ENCODE results near the gene THAP12. TPM values are rescaled to one million over a fixed set of nuclear protein-coding genes. Genes with fewer than 3 reads are reported as not detected.
"Not testable (repeated sequence)": the region's sequence is repeated elsewhere in the genome, so short reads cannot be mapped to it uniquely, and the experiment has no call there.

Gene THAP12
- polyA plus RNA-seq, 2 of the 4 experiments (the other 2 are of a cell fraction), result 34.6 to 82.4 TPM

DNA sequence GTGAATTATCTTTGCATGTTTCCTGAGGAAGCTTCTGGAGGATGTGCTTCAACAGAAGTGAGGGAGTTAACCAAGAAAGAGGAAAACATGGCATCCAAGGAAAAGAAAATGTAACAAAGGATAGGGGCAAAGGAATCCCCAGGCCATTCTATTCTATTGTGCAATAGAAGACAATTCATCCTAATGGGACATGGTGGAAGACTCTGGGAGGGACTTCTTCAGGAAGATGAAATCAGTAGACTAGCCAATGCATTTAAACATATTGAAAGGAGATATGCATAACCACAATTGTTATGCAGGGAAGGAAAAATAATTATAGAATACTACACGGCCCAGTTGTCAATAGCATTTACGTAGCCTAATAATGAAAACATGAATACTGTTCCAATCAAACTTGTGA lies 55.7 kb downstream of the THAP12 start:
- no peaks in the 10 kb centered on the region for H3K4me1 ChIP-seq
- FAIRE-seq (no peak), DNase-seq (ENCODE audit: low read depth in 1 of 2, low spot score in 1 of 2) (no peak), ATAC-seq (no peak)
- H3K4me3 ChIP-seq, result no peak overlapping the region
- ChIA-PET POLR2A (no interaction called here), CTCF (interaction anchor here (9.1 kb wide), 1 partner anchor 117 kb away, joined by 222 read pairs; the partner anchor contains the start of gene WNT11)
- 82% methylated on average over 2 of the region's 2 CpGs for WGBS (ENCODE audit: missing lambda C conversion rate)
- H3K4me2 ChIP-seq, result no peak overlapping the region
- H3K27ac ChIP-seq, result no peak overlapping the region
- TF ChIP-seq CEBPB (IDR thresholded peaks at IDR 0.05) (0 out of 4 replicates have a peak, but pooled peaks of 1 of the 2 experiments have one; percentile 8), ELK1 (IDR thresholded peaks at IDR 0.05; ENCODE audit: low read depth, low read length) (no peak), USF2 (IDR thresholded peaks at IDR 0.05) (no peak)
- no peaks in the 10 kb centered on the region for H3K9me3 ChIP-seq

- H3K9me3 ChIP-seq, result no peaks in the 10 kb centered on the region
- FAIRE-seq, result no peak
- ChIA-PET POLR2A (no interaction called here), CTCF (interaction anchor here (3.4 to 9.1 kb wide), 2 partner anchors 115 to 171 kb away, joined by 14 to 222 read pairs; partner anchors contain the start of gene WNT11)
- no peaks in the 10 kb centered on the region for H3K4me1 ChIP-seq
- 81% methylated on average over 6 of the region's 6 CpGs for WGBS (ENCODE audit: missing lambda C conversion rate)
- no peak for DNase-seq (ENCODE audit: low read depth in 1 of 2, low spot score in 1 of 2)
- no peak for TF ChIP-seq HOXB5 (CRISPR knock-in tag; IDR thresholded peaks at IDR 0.05)
- TF ChIP-seq KDM5A (IDR thresholded peaks at IDR 0.05), result no peak
- no peak for TF ChIP-seq FOSL2 (IDR thresholded peaks at IDR 0.05)
- no peak for TF ChIP-seq FOSL2 (CRISPR knock-in tag; IDR thresholded peaks at IDR 0.05)
- no peak for TF ChIP-seq EHF (CRISPR knock-in tag; IDR thresholded peaks at IDR 0.05)
- no peak for TF ChIP-seq PHF8 (IDR thresholded peaks at IDR 0.05; ENCODE audit: borderline replicate concordance, low read depth)
- no peak for TF ChIP-seq GATA3 (IDR thresholded peaks at IDR 0.05; ENCODE audit: borderline replicate concordance)
- no peak for TF ChIP-seq MAZ (IDR thresholded peaks at IDR 0.05; ENCODE audit: borderline replicate concordance, low read depth, low read length)
- no peak overlapping the region for H3K4me2 ChIP-seq
- H3K4me3 ChIP-seq, result no peak overlapping the region
- no peak for ATAC-seq
- no peak overlapping the region for H3K27ac ChIP-seq
These were observed 57.1 kb downstream of the THAP12 start for GRCh38 chr11:76323804-76324203.

- H3K4me1 ChIP-seq; H3K4me2 ChIP-seq; H3K27ac ChIP-seq; FAIRE-seq; H3K9me3 ChIP-seq; POLR2A ChIA-PET; ATAC-seq; H3K4me3 ChIP-seq; DNase-seq (ENCODE audit: low read depth in 1 of 2, low spot score in 1 of 2): not testable (repeated sequence)
- 84% methylated on average over 2 of the region's 2 CpGs for WGBS (ENCODE audit: missing lambda C conversion rate)
- CTCF ChIA-PET, result interaction anchor here (3.4 to 9.1 kb wide), 2 partner anchors 115 to 171 kb away, joined by 14 to 222 read pairs; partner anchors contain the start of gene WNT11
These were observed 57.6 kb downstream of the THAP12 start for GRCh38 chr11:76323375-76323774.

GRCh38 chr11:76322942-76323341 lies 58.0 kb downstream of the THAP12 start:
- WGBS (ENCODE audit: missing lambda C conversion rate), result 76% methylated on average over 2 of the region's 2 CpGs
- TF ChIP-seq, protein P1, sequence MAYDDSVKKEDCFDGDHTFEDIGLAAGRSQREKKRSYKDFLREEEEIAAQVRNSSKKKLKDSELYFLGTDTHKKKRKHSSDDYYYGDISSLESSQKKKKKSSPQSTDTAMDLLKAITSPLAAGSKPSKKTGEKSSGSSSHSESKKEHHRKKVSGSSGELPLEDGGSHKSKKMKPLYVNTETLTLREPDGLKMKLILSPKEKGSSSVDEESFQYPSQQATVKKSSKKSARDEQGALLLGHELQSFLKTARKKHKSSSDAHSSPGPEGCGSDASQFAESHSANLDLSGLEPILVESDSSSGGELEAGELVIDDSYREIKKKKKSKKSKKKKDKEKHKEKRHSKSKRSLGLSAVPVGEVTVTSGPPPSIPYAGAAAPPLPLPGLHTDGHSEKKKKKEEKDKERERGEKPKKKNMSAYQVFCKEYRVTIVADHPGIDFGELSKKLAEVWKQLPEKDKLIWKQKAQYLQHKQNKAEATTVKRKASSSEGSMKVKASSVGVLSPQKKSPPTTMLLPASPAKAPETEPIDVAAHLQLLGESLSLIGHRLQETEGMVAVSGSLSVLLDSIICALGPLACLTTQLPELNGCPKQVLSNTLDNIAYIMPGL (CRISPR knock-in tag; IDR thresholded peaks at IDR 0.05; ENCODE audit: borderline replicate concordance), result no peak
- TF ChIP-seq RNF2 (IDR thresholded peaks at IDR 0.05; ENCODE audit: borderline replicate concordance, low read depth) (no peak), CEBPB (IDR thresholded peaks at IDR 0.05) (no peak), KDM5A (IDR thresholded peaks at IDR 0.05) (no peak), KDM1A (IDR thresholded peaks at IDR 0.05; ENCODE audit: low read depth) (no peak), NFE2L2 (conservative IDR thresholded peaks at IDR 0.05; ENCODE audit: low read length) (no peak), MYC (IDR thresholded peaks at IDR 0.05; ENCODE audit: borderline replicate concordance, low read length) (no peak), MAX (IDR thresholded peaks at IDR 0.05) (no peak)
- Histone ChIP-seq H3K4me1 (no peaks in the 10 kb centered on the region), H3K4me3 (no peak overlapping the region), H3K27ac (no peak overlapping the region), H3K9me3 (no peaks in the 10 kb centered on the region), H3K4me2 (no peak overlapping the region)
- ATAC-seq (no peak), DNase-seq (ENCODE audit: low read depth in 1 of 2, low spot score in 1 of 2) (no peak), FAIRE-seq (no peak)
- CTCF ChIA-PET, result interaction anchor here (1.0 to 9.1 kb wide), 6 partner anchors 12 to 426 kb away, joined by 3 to 222 read pairs (median 4); partner anchors contain the start of gene WNT11
- POLR2A ChIA-PET, result no interaction called here
